Hematopoietic multipotent progenitor cell treated with erythropoietin and hydrocortisone succinate and interleukin-3 and kit ligand, for 6 days (in vitro differentiated cells): ENCODE results near the gene GALNT16.
"Not testable (repeated sequence)": the region's sequence is repeated elsewhere in the genome, so short reads cannot be mapped to it uniquely, and the experiment has no call there.

Source experiments
- DNase-seq: peaks from one replicate; pipeline ENCODE4 v3.0.0-alpha.2; 2015

Gene GALNT16

GRCh38 chr14:69288011-69288771 lies 28.2 kb downstream of the GALNT16 start:
- no peak for DNase-seq

GRCh38 chr14:69288956-69289705 lies 29.2 kb downstream of the GALNT16 start:
- DNase-seq = no peak

GRCh38 chr14:69289811-69290520 lies 30.0 kb downstream of the GALNT16 start:
- no peak for DNase-seq

- not testable (repeated sequence) for DNase-seq
Measured at GRCh38 chr14:69290881-69291280, 30.9 kb downstream of the GALNT16 start.

- no peak for DNase-seq
Measured at GRCh38 chr14:69291396-69291795, 31.4 kb downstream of the GALNT16 start.

GRCh38 chr14:69291891-69292561 lies 32.1 kb downstream of the GALNT16 start:
- no peak for DNase-seq

- no peak for DNase-seq
Measured at GRCh38 chr14:69298131-69299071, 38.4 kb downstream of the GALNT16 start.

- peak; percentile 19 for DNase-seq
Measured at GRCh38 chr14:69299286-69300035, 39.5 kb downstream of the GALNT16 start.

GRCh38 chr14:69300601-69301221 lies 40.8 kb downstream of the GALNT16 start:
- DNase-seq = no peak

- no peak for DNase-seq
Measured at GRCh38 chr14:69303086-69303485, 43.1 kb downstream of the GALNT16 start.

- no peak for DNase-seq
Measured at GRCh38 chr14:69312608-69313007, 52.6 kb downstream of the GALNT16 start.

- no peak for DNase-seq
Measured at GRCh38 chr14:69313176-69313575, 53.2 kb downstream of the GALNT16 start.

- DNase-seq = no peak
Measured at GRCh38 chr14:69314327-69314726, 54.4 kb downstream of the GALNT16 start.

GRCh38 chr14:69315301-69315700 lies 55.3 kb downstream of the GALNT16 start:
- DNase-seq = no peak

- DNase-seq = no peak
Measured at GRCh38 chr14:69316449-69317101, 56.6 kb downstream of the GALNT16 start.

GRCh38 chr14:69317102-69317755 lies 57.3 kb downstream of the GALNT16 start:
- DNase-seq = no peak

- DNase-seq = no peak
Measured at GRCh38 chr14:69317780-69318179, 57.8 kb downstream of the GALNT16 start.

GRCh38 chr14:69318241-69318640 lies 58.3 kb downstream of the GALNT16 start:
- DNase-seq = no peak

- no peak for DNase-seq
Measured at GRCh38 chr14:69318901-69319475, 59.0 kb downstream of the GALNT16 start.
